H1 (cell line): ENCODE measurements around the gene DPYD. TPM values are rescaled to one million over a fixed set of nuclear protein-coding genes. Genes with fewer than 3 reads are reported as not detected.

Experiments used
- JUN ChIP-seq: IDR thresholded peaks from 2 replicates; pipeline ENCODE4 v1.6.1; 2011; ENCODE audit warnings: low read depth, mild to moderate bottlenecking, improper control_type of control experiment, low read length
- POU5F1 ChIP-seq: IDR thresholded peaks from 2 replicates; pipeline ENCODE4 v1.6.1; 2011; ENCODE audit warnings: low read depth, mild to moderate bottlenecking, low read length, moderate library complexity
- TBP ChIP-seq: IDR thresholded peaks from 2 replicates; pipeline ENCODE4 v1.6.1; 2011; ENCODE audit warnings: low read depth, low read length, improper control_type of control experiment
- TEAD4 ChIP-seq: IDR thresholded peaks from 2 replicates; pipeline ENCODE4 v1.6.1; 2012; ENCODE audit warnings: low read depth, low read length, inconsistent platforms, mixed read lengths
- polyA plus RNA-seq, 7 experiments: library from polyadenylated mRNA; depleted of rRNA in 3 of 7; stranded (reverse) in 5 of 7; unstranded in 2 of 7; fragments of >200 nt in 5 of 7; fragments of 200-250 nt in 2 of 7; gene quantifications; 1 replicate in 5 of 7; 2 replicates in 1 of 7; 4 replicates in 1 of 7; pipeline versions ENCODE4 v1.2.1 to v1.2.3, GENCODE V29; 2011 to 2013; ENCODE audit warnings: missing spikeins in 2 of 7, mixed read lengths in 2 of 7
- total RNA-seq: library from RNA; stranded (reverse); fragmentation: NEBNext Ultra II Directional; extraction: Animal tissue kit (Norgen Biotek cat#: 25700); gene quantifications from 2 replicates; pipeline ENCODE4 v1.2.1, GENCODE V29; 2021

Gene DPYD
- total and polyA plus RNA-seq, 2 of the 8 experiments (the other 6 are each of a cell fraction or from before 2014, with no cell fraction given), result 0.29 to 0.73 TPM

GRCh38 chr1:97524211-97524610 lies 396.6 kb downstream of the DPYD start (continued):
- no peak for TF ChIP-seq TEAD4
- no peak for TF ChIP-seq JUN
- TF ChIP-seq POU5F1, result no peak
- TF ChIP-seq TBP, result no peak
